K562 (cell line): Measurements from ENCODE around the gene CLIC5. TPM values are rescaled to one million over a fixed set of nuclear protein-coding genes. Genes with fewer than 3 reads are reported as not detected.

Experiments
- ATAC-seq: fragments of 200-7000 bp; cut with Tn5 transposase; 3 replicates; pipeline ENCODE4 v1.9.1; 2020; ENCODE audit warnings: moderate library complexity
- BruUV-seq: library from RNA; stranded (reverse); fragments of 400-500 nt; replicated peaks from 2 replicates; lab custom pipeline; 2021; lab: Mats Ljungman, UMichigan
- CTCF ChIA-PET: fragments of 300-600 bp; formaldehyde crosslinking; extraction: SDS; loops from one replicate; lab custom pipeline; 2021; ENCODE audit warnings: low intra/inter-chr PET ratio; lab: Yijun Ruan, JAX
- POLR2A ChIA-PET: fragments of 300-600, 350-650 bp; sonication (Branson Sonifier 250); formaldehyde crosslinking; extraction: SDS; loops from one replicate; lab custom pipeline; 2021; ENCODE audit warnings: antibody characterized with exemption, inconsistent platforms; lab: Yijun Ruan, JAX
- DNase-seq, 4 experiments: peaks; one replicate each; pipeline versions ENCODE4 v3.0.0 to v3.0.0-alpha.2; 2011 to 2018; ENCODE audit warnings: low spot score in 3 of 4, mixed read lengths in 3 of 4; ENCODE audit errors: extremely low read depth in 1 of 4
- FAIRE-seq: peaks from 2 replicates; lab custom pipeline; 2011; peaks lifted over from hg19 to GRCh38; lab: Jason Lieb, UNC
- H2AFZ ChIP-seq: 2 replicates; pipeline ENCODE4 v1.6.0; 2011; ENCODE audit warnings: low read depth, low read length, control low read depth, inconsistent platforms
- H3K27ac ChIP-seq: fragments of 200-600 bp; 3 replicates; pipeline ENCODE4 v1.8.0; 2011; ENCODE audit warnings: low read depth, mild to moderate bottlenecking, control low read depth, inconsistent platforms, low read length, moderate library complexity, mixed read lengths; ENCODE audit errors: extremely low read depth
- H3K27me3 ChIP-seq, 2 experiments: fragments of 300-600 bp in 1 of 2; 2 replicates in 1 of 2; 3 replicates in 1 of 2; pipeline versions ENCODE4 v1.6.0 to v1.8.0; 2011; ENCODE audit warnings: inconsistent platforms in 2 of 2, low read length in 2 of 2, mild to moderate bottlenecking in 1 of 2, mixed read lengths in 1 of 2, moderate library complexity in 1 of 2; ENCODE audit not compliant: control insufficient read depth in 2 of 2, insufficient read depth in 2 of 2
- H3K36me3 ChIP-seq: fragments of 300-600 bp; 3 replicates; pipeline ENCODE4 v1.8.0; 2011; ENCODE audit warnings: mild to moderate bottlenecking, low read length, inconsistent platforms; ENCODE audit not compliant: control insufficient read depth, insufficient read depth
- H3K4me1 ChIP-seq, 2 experiments: fragments of 200-600 bp in 1 of 2; replicated peaks in 1 of 2; 2 replicates in 1 of 2; 3 replicates in 1 of 2; pipeline versions ENCODE4 v1.5.1 to v1.8.0; 2011; ENCODE audit warnings: inconsistent platforms in 2 of 2, low read length in 2 of 2, mild to moderate bottlenecking in 1 of 2, mixed read lengths in 1 of 2, moderate library complexity in 1 of 2; ENCODE audit not compliant: control insufficient read depth in 2 of 2, insufficient read depth in 2 of 2
- H3K4me2 ChIP-seq: 2 replicates; pipeline ENCODE4 v1.6.1; 2011; ENCODE audit warnings: low read length, control low read depth, inconsistent platforms, mixed read lengths; ENCODE audit not compliant: insufficient read depth
- H3K4me3 ChIP-seq: fragments of 200-600 bp; sonication (generic), shearing (Covaris generic); 2 replicates; pipeline ENCODE4 v1.5.1; 2016; ENCODE audit warnings: control low read depth, inconsistent platforms
- H3K79me2 ChIP-seq: fragments of 200-600 bp; 3 replicates; pipeline ENCODE4 v1.8.0; 2011; ENCODE audit warnings: low read length, inconsistent platforms; ENCODE audit not compliant: control insufficient read depth, insufficient read depth
- H3K9ac ChIP-seq, 2 experiments: 2 replicates each; pipeline versions ENCODE4 v1.6.0 to v1.6.1; 2011; ENCODE audit warnings: low read depth in 2 of 2, low read length in 2 of 2, control low read depth in 1 of 2, inconsistent platforms in 1 of 2, mild to moderate bottlenecking in 1 of 2, mixed read lengths in 1 of 2; ENCODE audit not compliant: insufficient read depth in 1 of 2
- H3K9me1 ChIP-seq: one replicate; pipeline ENCODE4 v1.6.0; 2011; ENCODE audit warnings: inconsistent platforms, mild to moderate bottlenecking, low read length, moderate library complexity; ENCODE audit not compliant: control insufficient read depth, insufficient read depth
- H3K9me3 ChIP-seq: replicated peaks from 2 replicates; pipeline ENCODE4 v1.5.1; 2011; ENCODE audit warnings: low read depth, low read length, inconsistent platforms; ENCODE audit not compliant: control insufficient read depth, insufficient read depth
- H4K20me1 ChIP-seq: replicated peaks from 2 replicates; pipeline ENCODE4 v1.6.1; 2011; ENCODE audit warnings: low read length, inconsistent platforms, mixed read lengths; ENCODE audit not compliant: control insufficient read depth, insufficient read depth
- TEAD2 ChIP-seq: fragments of 450-650 bp; IDR thresholded peaks from 2 replicates; pipeline ENCODE4 v1.6.1; 2016; ENCODE audit warnings: missing genetic modification characterization, control low read depth, missing compliant biosample characterization
- WHSC1 ChIP-seq: IDR thresholded peaks from one replicate; pipeline ENCODE4 v1.6.1; 2012; ENCODE audit warnings: low read length, control low read depth, inconsistent platforms
- ZNF274 ChIP-seq: IDR thresholded peaks from 2 replicates; pipeline ENCODE4 v1.6.1; 2011; ENCODE audit warnings: low read depth, mild to moderate bottlenecking, low read length, moderate library complexity, borderline replicate concordance
- ZNF592 ChIP-seq: fragments of 450-650 bp; IDR thresholded peaks from 2 replicates; pipeline ENCODE4 v1.6.1; 2017; ENCODE audit warnings: antibody characterized with exemption, mild to moderate bottlenecking
- ZNF695 ChIP-seq: fragments of 450-650 bp; formaldehyde crosslinking; IDR thresholded peaks from 2 replicates; pipeline ENCODE4 v1.4.0; 2020; ENCODE audit warnings: mild to moderate bottlenecking, moderate library complexity
- ZNF740 ChIP-seq, 3 experiments: fragments of 200-800 bp in 1 of 3; sonication (Bioruptor generic) in 1 of 3; sonication (generic) in 1 of 3; formaldehyde crosslinking in 1 of 3; IDR thresholded peaks; 2 replicates each; pipeline versions ENCODE4 v1.6.1 to v1.8.0; 2016 to 2022; ENCODE audit warnings: mild to moderate bottlenecking in 2 of 3, missing compliant biosample characterization in 2 of 3, missing genetic modification characterization in 2 of 3, missing genetic modification reagents in 1 of 3
- WGBS: fragments of 100-300 bp; shearing (Covaris generic); methylation state at CpG from one replicate; pipeline ENCODE4 v1.1.6; 2016; ENCODE audit warnings: low coverage, mixed read lengths; ENCODE audit not compliant: insufficient coverage; ENCODE audit errors: missing lambda C conversion rate; 5-methylcytosine and 5-hydroxymethylcytosine counted together
- in situ Hi-C: fragments of 300-500 bp; cut with MboI; formaldehyde crosslinking; loops from 4 replicates; pipeline ENCODE4 v1.15.0; 2018; ENCODE audit warnings: inconsistent platforms, mixed read lengths
- intact Hi-C: fragments of 100-400 bp; cut with micrococcal nuclease; formaldehyde crosslinking; loops from 2 replicates; pipeline ENCODE4 v1.14.2; 2022
- polyA plus RNA-seq, 8 experiments: library from polyadenylated mRNA; depleted of rRNA in 4 of 8; stranded (reverse) in 5 of 8; unstranded in 3 of 8; fragments of >200 nt; fragmentation: Nextera tagmentation in 2 of 8; fragmentation: Illumina TruSeq in 1 of 8; extraction: Ambion mirVana in 2 of 8; extraction: Trizol in 1 of 8; gene quantifications; 2 replicates each; pipeline versions ENCODE4 v1.2.1 to v1.2.3, GENCODE V29; 2011 to 2014; ENCODE audit warnings: inconsistent platforms in 1 of 8, missing spikeins in 1 of 8
- total RNA-seq, 7 experiments: library from RNA; depleted of rRNA in 6 of 7; stranded (reverse); fragments of >200 nt in 6 of 7; fragmentation: Illumina TruSeq in 2 of 7; extraction: Trizol in 2 of 7; gene quantifications; 2 replicates each; pipeline versions ENCODE4 v1.2.1 to v1.2.3, GENCODE V29; 2011 to 2021; ENCODE audit warnings: low replicate concordance in 1 of 7

The CLIC5 gene
- total and polyA plus RNA-seq, 9 of the 15 experiments (the other 6 are each of a cell fraction or from before 2014, with no cell fraction given) = 0.31 TPM; not detected in 8

DNA sequence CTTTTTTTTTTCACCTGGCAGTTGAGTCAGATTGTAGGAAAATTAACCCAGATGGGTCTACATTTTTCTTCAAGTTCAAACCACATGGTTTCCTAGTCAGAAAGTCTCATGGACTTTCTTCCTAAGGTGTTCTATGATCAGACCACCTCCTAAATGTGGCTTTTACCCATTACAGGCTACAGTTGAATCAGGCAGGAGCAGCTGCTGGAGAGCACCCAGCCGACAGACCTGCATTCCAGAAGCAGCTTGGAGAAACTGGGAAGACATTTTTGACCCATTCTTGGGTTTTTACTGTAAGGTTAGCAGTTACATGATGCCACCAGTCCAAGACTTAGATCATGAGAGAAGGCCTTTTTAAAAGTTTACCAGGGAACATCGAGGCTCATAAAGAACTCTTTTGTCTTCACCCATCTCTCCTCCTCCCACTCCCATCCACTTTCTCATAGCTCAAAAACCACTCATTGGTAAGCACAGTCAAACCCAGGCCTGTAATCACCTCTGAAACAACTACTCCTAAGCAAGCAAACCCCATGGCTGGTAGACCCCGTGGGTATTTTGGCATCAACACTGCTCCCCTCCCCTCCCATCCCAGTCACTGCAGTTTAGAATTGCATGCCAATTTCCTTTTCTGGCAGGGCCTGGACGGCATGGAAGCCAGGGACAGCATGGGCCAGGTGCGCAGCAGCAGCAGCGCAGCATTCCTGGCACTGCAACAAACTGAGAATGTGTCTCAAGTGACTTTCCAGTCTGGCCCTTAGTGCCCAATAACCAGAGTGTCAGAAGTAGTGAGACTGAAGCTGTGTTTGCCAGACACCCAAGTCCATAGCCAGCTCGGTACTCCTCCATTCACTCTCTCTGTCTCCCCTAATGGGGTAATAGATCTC is 113.7 kb downstream of the CLIC5 start (continued):
- TF ChIP-seq ZNF592 = no peak

DNA sequence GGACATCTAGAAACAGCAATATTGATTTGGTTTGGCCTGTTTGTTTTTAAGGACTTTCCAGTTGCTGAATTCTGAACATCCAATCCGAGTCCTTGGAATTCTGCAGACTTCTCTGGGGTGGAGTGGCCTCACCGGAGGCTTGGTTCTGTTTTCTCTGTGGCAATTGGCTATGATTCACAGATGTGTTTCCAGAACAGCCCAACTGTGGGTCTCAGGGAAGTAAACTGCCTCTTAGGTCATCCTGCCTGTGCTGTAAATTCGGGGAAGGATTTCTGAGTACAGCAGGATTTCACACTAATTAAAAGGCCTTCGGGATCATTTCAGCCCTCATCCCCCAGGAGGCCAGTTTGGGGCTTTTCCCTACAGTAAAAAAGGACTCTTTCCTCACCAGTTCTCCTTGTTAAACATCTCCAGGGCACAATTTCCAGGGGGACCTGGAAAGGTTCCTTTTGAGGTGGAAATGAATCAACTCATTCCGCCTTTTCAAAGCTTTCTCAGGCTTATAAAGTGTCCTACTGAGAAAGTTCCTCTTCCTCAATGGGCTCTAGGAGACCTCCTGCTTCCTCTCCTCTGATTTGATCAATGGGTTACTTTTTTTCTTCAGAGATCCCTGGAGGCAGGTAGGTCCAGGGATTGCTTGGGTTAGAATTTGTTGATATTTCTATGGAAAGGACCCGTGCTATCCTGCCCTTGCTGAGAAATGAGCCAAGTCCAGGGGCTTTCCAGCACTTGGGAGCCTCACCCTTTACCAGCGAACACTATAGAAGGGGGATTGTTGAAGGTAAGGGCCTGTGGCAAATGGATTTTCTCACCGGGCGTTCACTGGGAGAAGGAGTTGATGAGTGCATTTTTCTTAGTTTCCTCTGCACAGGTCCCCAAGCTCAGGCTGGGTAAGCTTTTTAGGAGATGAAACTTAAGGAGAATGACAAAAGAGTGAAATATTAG is 114.6 kb downstream of the CLIC5 start:
- Histone ChIP-seq H3K27ac (no peak overlapping the region), H3K4me2 (no peak overlapping the region), H3K4me1 (no peaks in the 10 kb centered on the region), H3K36me3 (no peaks in the 10 kb centered on the region), H3K27me3 (peaks cover 4 to 12% of the 10 kb centered on the region in 2 experiments; a peak in 2 of 5 replicates), H2AFZ (no peak overlapping the region), H3K4me3 (no peak overlapping the region), H4K20me1 (no peaks in the 10 kb centered on the region), H3K79me2 (no peaks in the 10 kb centered on the region), H3K9me3 (no peaks in the 10 kb centered on the region), H3K9me1 (no peaks in the 10 kb centered on the region), H3K9ac (no peak overlapping the region)
- CTCF ChIA-PET = no interaction called here
- WGBS = 1% methylated on average over 9 of the region's 9 CpGs
- FAIRE-seq (no peak), ATAC-seq (no peak), DNase-seq (no peak)
- no TSS peak for BruUV-seq
- POLR2A ChIA-PET = no interaction called here
- intact Hi-C loops (no loop called here), in situ Hi-C loops (no loop called here)
- TF ChIP-seq WHSC1 (no peak), ZNF740 (CRISPR knock-in tag; IDR thresholded peaks at IDR 0.05) (no peak), ZNF740 (tag; IDR thresholded peaks at IDR 0.05) (no peak), TEAD2 (tag) (no peak), ZNF274 (no peak), ZNF695 (CRISPR knock-in tag) (no peak), ZNF592 (no peak)
